ENCODE measurements around the gene KCNN4.
"Not testable (repeated sequence)": the region's sequence is repeated elsewhere in the genome, so short reads cannot be mapped to it uniquely, and the experiment has no call there.

Gene KCNN4

DNA sequence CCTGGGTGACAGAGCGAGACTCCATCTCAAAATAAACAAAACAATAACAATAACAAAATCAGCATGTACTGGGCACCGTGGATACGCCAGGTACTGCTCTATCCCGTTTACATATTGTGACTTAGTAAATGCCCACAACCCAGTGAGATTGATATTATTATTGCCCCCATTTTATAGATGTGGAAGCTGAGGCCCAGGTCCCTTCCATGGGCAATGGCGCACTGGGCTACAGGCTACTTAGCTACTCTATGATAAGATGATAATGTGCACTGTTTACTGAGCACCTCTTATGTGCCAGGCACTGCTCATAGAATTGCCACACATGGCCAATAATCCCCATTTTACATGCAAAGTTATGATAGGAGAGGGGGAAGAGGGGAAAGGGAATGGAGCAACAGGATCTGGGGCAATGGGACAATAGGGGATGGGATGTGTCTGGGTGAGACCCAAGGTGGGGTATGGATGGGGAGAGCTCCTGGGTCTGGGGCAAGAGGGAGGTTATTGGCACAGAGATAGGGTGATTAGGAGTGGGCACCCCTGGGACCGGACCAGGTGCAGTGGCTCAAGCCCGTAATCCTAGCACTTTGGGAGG, 5.4 kb downstream of the KCNN4 start:
- POLR2A ChIA-PET (ENCODE audit: low non-redundant PET) = no interaction called here

DNA sequence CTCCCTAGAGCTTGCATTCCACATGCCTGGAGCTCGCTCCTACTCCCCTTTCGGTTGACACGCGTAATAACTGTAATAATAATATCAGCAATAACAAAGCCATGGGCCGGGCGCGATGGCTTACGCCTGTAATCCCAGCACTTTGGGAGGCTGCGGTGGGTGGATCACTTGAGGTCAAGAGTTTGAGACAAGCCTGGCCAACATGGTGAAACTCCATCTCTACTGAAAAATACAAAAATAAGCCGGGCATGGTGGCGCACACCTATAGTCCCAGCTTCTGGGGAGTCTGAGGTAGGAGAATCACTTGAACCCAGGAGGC, 5.9 kb downstream of the KCNN4 start:
- CTCF ChIA-PET; DNase-seq (ENCODE audit: low spot score); POLR2A ChIA-PET (ENCODE audit: low non-redundant PET): not testable (repeated sequence)
- peak overlapping the region; percentile 20; the same call in 1 of the 2 replicates for H3K27ac ChIP-seq

More for the DNA sequence above, 5.4 kb downstream of the KCNN4 start:
- peak overlapping the region; percentile 96 for H3K27ac ChIP-seq
- TF ChIP-seq, protein P1, sequence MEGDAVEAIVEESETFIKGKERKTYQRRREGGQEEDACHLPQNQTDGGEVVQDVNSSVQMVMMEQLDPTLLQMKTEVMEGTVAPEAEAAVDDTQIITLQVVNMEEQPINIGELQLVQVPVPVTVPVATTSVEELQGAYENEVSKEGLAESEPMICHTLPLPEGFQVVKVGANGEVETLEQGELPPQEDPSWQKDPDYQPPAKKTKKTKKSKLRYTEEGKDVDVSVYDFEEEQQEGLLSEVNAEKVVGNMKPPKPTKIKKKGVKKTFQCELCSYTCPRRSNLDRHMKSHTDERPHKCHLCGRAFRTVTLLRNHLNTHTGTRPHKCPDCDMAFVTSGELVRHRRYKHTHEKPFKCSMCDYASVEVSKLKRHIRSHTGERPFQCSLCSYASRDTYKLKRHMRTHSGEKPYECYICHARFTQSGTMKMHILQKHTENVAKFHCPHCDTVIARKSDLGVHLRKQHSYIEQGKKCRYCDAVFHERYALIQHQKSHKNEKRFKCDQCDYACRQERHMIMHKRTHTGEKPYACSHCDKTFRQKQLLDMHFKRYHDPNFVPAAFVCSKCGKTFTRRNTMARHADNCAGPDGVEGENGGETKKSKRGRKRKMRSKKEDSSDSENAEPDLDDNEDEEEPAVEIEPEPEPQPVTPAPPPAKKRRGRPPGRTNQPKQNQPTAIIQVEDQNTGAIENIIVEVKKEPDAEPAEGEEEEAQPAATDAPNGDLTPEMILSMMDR (conservative IDR thresholded peaks at IDR 0.05; ENCODE audit: low read depth) = no peak
- DNase-seq (ENCODE audit: low spot score) = no peak
- CTCF ChIA-PET = interaction anchor here (1.9 kb wide), 1 partner anchor 9 kb away, joined by 7 read pairs; no protein-coding TSS in a partner anchor

DNA sequence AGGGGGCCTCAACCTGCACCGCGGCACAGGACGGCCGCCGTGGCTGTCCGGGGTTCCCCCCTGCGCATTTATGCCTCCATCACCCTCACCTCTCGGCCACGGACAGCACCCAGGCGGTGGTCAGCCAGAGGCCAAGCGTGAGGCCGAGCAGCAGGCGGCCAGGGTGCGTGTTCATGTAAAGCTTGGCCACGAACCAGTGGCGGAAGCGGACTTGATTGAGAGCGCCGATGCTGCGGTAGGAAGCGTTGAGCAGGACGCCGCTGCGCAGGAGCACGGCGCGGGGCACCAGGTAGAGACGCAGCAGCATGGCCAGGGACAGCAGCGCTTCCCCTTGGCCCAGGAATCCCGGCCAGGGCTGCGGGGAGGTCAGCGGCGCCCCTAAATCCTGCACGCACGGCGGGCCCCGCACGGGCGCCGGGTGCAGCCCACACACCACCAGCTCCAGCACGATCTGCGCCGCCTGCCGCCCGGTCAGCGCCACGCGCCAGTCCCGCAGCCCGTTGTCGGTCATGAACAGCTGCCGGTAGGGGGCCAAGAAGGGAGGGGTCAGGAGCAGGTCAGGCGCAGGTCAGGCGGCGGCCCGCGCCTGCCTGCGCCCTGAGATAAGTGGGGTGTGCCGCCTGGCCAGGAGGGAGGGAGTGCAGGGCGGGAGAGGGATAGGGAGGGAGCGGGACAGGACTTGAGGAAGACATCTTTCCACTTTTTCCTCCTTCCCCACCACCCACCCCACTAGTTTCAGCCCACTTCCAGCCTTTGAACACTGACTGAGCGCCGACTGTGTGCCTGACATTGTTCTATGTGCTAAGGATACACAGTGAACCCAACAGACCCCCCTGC, 6.5 kb downstream of the KCNN4 start:
- DNase-seq (ENCODE audit: low spot score) = no peak
- H3K27ac ChIP-seq = peak overlapping the region; percentile 20
- POLR2A ChIA-PET (ENCODE audit: low non-redundant PET) = no interaction called here
- TF ChIP-seq, protein P1 (conservative IDR thresholded peaks at IDR 0.05; ENCODE audit: low read depth) = no peak
- CTCF ChIA-PET = no interaction called here

DNA sequence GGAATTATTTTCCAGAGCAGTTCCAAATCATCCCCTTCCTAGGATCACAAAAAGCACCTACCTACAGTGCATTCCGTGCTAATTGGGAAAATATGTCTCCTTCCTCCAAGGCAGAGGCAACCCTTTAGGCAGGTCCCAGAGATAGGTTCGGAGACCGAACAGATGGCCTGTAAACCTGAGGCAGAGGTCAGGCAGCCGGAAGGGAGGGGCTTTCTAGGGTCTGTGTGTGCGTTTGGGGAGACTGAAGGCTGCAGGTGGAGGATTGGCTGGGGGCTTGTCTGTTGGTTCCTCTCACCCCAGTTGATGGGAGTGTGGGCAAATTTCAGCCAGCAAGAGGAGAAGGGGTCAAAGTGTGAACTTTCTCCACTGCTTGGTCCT, 7.1 kb downstream of the KCNN4 start:
- peak overlapping the region; percentile 20 for H3K27ac ChIP-seq
- CTCF ChIA-PET = no interaction called here
- POLR2A ChIA-PET (ENCODE audit: low non-redundant PET) = no interaction called here
- TF ChIP-seq, protein P1 (conservative IDR thresholded peaks at IDR 0.05; ENCODE audit: low read depth) = no peak
- no peak for DNase-seq (ENCODE audit: low spot score)

DNA sequence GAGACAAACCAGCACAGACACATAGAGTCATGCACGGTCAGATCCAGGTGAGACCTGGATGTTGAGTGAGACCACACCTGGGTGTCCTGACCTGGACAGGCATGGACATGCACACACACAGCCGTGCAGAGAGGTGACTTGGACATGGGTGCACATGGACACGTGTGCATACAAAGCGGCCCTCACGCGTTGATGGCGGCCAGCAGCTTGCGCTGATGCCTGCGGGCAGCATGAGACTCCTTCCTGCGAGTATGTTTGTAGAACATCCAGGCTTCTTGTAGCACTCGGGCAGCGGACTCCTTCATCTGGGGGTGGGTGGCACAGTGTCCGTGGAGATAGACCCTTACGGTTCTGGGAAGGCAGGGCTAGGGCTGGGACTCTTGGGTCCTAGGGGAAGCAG, 11.5 kb downstream of the KCNN4 start:
- TF ChIP-seq, protein P1 (conservative IDR thresholded peaks at IDR 0.05; ENCODE audit: low read depth) = no peak
- POLR2A ChIA-PET (ENCODE audit: low non-redundant PET) = interaction anchor here (0.6 kb wide), 1 partner anchor 120 kb away, joined by 3 read pairs; no protein-coding TSS in a partner anchor
- DNase-seq (ENCODE audit: low spot score) = no peak
- H3K27ac ChIP-seq = peak overlapping the region; percentile 52
- CTCF ChIA-PET = no interaction called here

DNA sequence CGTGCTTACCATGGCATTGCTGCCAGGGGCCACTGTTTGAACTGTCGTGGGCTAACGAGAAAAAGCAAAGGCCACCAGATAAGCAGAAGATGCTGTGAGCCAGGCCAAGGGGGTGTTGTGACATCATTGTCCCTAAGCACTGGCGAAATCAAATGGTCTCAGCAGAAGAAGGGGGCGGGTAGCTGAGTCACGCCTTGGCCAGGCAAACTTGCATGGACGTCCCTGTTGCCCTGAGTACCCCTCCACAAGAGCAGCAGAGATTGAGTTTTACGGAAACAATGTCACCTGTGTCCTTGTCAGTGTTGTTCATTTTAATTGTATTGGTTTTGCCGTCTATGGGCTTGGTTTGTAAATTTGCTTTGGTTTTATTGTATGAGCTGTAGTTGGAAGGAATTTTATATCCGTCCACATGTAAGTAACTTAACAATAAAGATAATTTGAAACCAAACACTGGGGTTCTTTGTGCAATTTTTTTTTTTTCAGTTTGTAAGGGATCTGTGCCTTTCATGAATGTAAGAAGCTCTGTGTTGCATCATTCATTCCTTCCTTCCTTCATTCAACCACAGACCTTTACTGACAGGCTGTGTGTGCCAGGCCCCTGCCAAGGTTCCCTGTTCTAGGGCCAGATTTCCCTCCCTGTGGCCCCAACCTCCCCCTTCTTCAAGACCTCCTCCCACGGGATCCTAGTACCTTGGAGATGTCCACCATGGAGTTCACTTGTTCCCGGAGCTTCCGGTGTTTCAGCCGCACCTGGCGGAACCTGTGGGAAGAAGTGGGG, 12.3 kb downstream of the KCNN4 start:
- CTCF ChIA-PET = interaction anchor here (0.6 to 1.3 kb wide), 2 partner anchors 9 to 17 kb away, joined by 3 to 4 read pairs; no protein-coding TSS in a partner anchor
- H3K27ac ChIP-seq = peak overlapping the region; percentile 52
- POLR2A ChIA-PET (ENCODE audit: low non-redundant PET) = interaction anchor here (0.6 kb wide), 1 partner anchor 120 kb away, joined by 3 read pairs; no protein-coding TSS in a partner anchor
- no peak for DNase-seq (ENCODE audit: low spot score)
- TF ChIP-seq, protein P1 (conservative IDR thresholded peaks at IDR 0.05; ENCODE audit: low read depth) = no peak

Measured in RWPE1 (cell line).